Measurements from ENCODE around the gene NR5A1.

NR5A1 gene

DNA sequence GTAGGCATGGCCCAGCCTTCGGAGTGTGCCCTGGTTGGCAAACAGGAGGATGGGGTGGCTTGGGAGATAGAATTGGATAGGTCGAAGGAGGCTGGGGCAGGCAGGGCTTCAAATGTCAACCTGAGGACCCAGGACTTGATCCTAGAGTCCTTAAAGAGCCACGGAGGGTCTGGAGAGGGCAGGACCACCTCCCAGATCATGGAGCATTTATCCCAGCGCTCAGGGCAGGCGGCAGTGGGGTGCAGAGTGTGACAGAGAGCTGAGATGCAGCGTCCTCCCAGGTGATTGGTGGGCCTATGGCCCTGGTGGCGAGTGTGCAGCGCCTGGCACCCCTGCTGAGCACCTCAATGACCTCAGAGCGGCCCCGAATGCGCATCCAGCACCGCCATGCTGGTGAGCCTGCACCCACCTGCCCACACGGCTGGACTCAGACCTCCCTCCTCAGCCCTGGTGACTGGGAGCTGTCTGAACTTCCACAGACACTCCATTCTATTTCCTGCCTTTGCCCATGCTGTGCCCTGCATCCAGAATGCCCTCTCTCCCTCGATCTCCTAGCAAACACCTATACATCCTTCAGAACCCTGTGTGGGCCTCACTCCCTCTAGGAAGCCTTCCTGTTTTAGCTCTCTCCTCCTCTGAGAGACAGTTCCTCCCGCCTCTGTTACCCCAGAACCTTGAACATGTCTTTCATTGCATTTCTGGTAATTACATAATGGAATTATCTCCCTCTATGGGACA lies 50.7 kb downstream of the NR5A1 start:
- DNase-seq: no peak

- DNase-seq: no peak
Measured at GRCh38 chr9:124455820-124456219, 51.4 kb downstream of the NR5A1 start.

GRCh38 chr9:124454791-124455443 lies 52.3 kb downstream of the NR5A1 start:
- no peak for DNase-seq

DNA sequence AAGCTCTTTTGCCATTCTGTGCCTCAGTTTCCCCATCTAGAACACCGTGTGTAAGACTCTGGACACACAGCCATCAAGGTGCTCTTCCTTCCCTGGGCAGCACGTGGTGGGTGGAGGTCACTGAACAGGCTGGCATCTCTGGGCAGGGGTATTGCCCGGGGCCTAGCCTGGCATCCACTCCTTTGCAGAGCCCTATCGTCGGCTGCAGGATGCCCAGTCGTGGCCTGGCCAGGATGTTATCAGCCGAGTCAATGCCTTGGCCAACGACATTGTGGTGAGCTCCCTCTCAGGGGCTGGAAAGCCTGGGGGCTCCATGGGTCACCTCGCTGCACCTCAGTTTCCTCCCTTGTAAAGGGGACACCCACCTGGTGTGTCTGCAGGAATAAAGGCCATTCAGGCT lies 52.9 kb downstream of the NR5A1 start:
- no peak for DNase-seq

DNA sequence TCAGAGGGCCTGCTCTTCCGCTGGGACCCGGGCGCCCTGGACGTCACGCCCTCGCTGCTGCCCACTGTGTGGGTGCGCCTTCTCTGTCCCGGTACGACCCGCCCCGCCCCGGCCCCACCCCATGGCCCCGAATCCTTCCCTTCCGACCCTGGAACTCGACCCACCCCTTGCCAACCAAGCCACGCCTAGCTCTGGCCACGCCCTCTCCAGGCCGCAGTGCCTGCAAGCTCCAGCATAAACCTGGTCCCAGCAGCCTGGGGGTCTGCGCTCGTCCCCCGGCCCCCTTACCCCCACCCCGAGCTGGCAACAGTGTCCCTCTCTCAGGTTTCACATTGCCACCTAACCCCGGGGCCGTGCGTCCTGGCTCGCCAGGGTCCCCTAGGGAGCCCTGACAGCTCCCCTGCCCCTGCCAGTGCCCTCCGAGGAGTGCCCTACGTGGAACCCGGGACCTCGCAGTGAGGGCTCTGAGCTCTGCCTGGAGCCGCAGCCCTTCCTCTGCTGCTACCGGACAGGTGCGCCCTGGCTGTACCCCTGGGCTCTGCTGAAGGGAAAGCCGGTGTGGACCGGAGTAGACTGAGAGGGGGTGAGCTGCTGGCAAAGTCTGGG lies 53.5 kb downstream of the NR5A1 start:
- no peak for DNase-seq

GRCh38 chr9:124452841-124453585 lies 54.2 kb downstream of the NR5A1 start:
- no peak for DNase-seq

- no peak for DNase-seq
Measured at GRCh38 chr9:124452326-124452725, 54.9 kb downstream of the NR5A1 start.

DNA sequence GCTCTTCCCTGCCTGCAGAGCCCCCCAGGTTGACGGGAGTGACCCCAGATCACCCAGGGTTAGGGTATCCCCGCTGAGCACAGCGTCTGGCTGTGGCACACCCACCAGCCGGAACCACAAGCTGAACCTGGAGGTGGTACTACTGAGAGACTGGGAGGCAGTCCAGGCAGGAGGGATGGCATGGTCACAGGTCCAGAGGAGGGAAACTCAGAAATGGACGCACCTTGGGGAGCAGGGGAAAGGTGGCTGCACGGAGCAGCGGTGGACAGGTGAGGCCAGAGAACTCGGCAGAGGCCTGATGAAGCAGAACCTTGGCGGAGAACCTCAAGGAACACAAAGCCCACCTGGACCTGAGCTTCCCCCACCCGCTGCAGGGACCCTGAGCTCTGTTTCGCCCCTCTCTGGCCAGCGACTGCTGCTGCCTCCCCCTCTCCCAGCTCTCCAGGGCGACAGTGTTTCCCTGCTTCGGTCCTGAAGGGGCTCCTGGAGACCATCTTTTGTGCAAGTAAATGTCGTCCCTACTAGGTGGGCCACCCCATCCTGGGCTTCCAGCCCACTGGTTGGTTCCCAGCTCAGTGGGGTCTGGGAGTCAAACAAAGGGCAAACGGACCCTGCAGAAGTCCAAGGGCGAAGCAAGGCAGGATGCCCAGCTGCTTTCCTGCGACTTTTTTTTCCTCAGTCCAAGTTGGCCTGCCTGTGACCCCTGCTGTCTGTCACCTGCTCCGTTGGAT lies 56.1 kb downstream of the NR5A1 start:
- no peak for DNase-seq

- DNase-seq: no peak
Measured at GRCh38 chr9:124450241-124450924, 56.8 kb downstream of the NR5A1 start, which contains the start of gene ADGRD2. Gene ADGRD2 (plus strand): TSS chr9:124450451. CDS start chr9:124451667, 1,216 bp downstream.

GRCh38 chr9:124449381-124450151 lies 57.6 kb downstream of the NR5A1 start:
- DNase-seq: no peak

- DNase-seq: no peak
Measured at GRCh38 chr9:124448019-124448418, 59.2 kb downstream of the NR5A1 start.

DNA sequence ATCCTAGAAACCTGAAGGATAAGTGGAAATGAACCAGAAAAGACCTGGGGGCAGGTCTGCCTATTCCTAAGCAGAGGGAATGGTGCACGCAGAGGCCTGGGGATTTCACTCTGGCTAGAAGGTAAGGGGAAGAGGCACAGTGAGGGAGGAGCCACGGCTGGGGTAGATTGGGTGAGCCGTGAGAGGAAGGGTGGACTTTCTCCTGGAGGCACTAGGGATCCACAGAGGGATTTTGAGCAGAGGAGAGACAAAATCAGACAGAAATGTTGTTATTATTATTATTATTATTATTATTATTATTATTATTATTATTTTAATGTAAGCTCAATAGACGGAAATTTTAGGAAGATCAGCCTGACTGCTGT lies 59.9 kb downstream of the NR5A1 start:
- DNase-seq: no peak

- DNase-seq: no peak
Measured at GRCh38 chr9:124444166-124444565, 63.0 kb downstream of the NR5A1 start.

DNA sequence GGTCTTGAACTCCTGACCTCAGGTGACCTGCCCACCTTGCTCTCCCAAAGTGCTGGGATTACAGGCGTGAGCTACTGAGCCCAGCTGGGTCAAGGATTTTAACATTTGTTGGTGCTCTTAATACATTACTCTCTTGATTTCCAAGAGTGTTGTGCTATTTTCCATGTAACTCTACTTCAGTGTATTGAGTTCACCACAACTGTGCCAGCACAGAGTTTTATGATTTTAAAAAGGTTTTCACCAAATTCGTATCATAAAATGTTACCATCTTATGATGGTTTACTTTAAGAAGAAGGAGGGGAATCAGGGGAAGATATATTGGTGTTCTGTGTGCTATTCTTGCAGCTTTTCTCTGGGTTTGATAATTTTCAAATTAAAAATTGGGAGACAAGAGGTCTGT lies 63.6 kb downstream of the NR5A1 start:
- no peak for DNase-seq

DNA sequence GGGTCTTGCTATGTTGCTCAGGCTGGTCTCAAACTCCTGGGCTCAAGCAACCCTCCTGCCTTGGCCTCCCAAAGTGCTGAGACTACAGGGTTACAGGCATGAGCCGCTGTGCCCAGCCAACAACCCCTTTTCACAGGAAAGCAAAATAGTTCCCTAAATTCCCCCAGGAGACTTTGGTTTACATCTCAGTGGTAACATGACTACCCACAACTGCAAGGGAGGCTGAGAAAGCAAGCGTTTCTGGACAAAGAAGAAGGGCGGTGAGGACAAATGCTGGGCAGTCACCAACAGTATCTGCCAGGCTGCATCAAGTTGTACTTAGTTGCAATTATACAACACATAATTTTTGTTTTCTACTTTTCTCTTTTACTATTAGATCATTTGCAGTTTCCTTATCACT lies 64.4 kb downstream of the NR5A1 start:
- no peak for DNase-seq

DNA sequence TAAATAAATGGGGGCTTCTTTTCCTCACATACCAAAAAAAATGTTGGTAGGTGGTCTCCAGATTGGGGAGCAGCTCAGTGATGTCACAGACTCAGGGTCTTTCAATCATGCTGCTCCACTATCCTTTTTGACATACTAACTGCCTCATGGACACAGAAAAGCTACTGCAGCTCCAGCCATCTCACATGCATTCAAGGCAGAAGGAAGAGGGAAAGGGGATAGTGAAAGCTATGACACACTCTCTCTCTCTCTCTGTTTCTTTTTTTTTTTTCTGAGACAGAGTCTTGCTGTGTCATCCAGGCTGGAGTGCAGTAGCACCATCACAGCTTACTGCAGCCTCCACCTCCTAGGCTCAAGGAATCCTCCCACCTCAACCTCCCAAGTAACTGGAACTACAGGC lies 64.8 kb downstream of the NR5A1 start:
- DNase-seq: no peak

GRCh38 chr9:124441291-124441690 lies 65.9 kb downstream of the NR5A1 start:
- DNase-seq: no peak

GRCh38 chr9:124440786-124441185 lies 66.4 kb downstream of the NR5A1 start:
- no peak for DNase-seq

DNA sequence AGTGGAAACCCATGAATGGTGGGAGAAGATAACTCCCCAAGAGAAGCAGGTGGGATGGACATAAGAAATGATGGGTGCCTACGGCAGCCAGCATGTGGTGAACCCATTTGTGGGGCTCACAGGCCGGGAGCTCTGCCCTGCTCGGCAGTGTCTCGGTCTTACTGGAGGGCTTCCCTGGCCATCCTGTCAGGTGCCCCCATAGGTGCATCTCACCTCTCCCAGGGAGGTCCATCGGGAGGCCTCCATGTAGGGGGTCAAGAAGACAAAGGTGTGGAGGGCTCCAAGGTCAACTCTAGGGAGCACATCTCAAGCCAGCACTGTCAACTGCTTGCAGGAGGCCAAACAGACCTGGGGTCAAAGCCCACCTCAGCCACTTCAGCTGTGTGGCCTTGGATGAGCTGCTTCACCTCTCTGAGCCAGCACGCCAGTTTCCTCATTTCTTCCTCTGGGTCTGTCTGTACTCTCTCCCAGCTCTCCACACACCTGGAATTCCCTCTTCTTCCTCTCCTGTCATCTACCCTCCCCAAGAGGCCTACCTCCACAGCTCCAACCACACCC lies 67.4 kb downstream of the NR5A1 start:
- DNase-seq: no peak

DNA sequence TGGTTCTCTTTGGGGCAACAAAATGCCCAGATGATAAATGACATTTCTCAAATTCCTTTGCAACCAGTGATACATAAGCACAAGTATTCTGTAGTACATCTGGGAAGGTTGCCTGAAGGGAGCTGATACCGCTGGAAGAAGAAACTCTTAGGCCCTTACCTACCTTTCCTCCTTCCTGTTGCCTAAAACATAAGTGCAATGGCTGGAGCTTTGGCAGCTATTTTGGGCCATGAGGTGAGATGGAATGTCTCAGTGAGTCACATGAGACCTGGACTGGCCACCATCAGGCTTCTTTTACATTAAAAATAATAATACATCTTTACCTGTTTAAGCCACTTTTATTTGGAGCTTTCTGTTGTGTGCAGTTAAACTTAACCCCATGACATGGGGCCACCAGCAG lies 68.1 kb downstream of the NR5A1 start:
- no peak for DNase-seq

GRCh38 chr9:124438091-124438490 lies 69.1 kb downstream of the NR5A1 start:
- DNase-seq: no peak

All from MV-4-11 (cell line).